Suppressor macrophage treated with lipopolysaccharide for 4 hours (primary cell): ENCODE results near the gene BRMS1L.

Experiments
- DNase-seq: peaks from one replicate; pipeline ENCODE4 v3.0.0-alpha.2; 2020

The BRMS1L gene

GRCh38 chr14:35875296-35875695 lies 49.2 kb downstream of the BRMS1L start:
- DNase-seq = no peak

DNA sequence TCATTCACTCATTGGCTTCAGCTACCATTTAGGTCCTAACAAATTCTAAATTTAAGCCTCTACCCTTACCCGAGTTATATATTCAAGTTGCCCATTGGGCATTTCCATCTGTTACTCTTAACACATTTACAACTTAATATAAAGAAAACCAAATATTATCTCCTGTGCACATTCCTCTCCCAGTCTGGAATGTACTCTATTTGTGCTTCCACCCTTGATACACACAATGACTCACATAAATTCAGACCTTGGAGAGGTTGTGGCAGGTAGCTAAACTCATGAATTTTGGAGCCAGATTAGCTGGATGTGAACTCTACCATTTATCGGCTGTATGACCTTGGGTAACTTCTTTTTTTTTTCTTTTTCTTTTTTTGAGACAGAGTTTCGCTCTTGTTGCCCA lies 51.1 kb downstream of the BRMS1L start:
- DNase-seq = no peak

- peak; percentile 81 for DNase-seq
Observed at GRCh38 chr14:35878272-35879150, 52.4 kb downstream of the BRMS1L start.

GRCh38 chr14:35879151-35879648 lies 53.1 kb downstream of the BRMS1L start:
- peak; percentile 66 for DNase-seq

DNA sequence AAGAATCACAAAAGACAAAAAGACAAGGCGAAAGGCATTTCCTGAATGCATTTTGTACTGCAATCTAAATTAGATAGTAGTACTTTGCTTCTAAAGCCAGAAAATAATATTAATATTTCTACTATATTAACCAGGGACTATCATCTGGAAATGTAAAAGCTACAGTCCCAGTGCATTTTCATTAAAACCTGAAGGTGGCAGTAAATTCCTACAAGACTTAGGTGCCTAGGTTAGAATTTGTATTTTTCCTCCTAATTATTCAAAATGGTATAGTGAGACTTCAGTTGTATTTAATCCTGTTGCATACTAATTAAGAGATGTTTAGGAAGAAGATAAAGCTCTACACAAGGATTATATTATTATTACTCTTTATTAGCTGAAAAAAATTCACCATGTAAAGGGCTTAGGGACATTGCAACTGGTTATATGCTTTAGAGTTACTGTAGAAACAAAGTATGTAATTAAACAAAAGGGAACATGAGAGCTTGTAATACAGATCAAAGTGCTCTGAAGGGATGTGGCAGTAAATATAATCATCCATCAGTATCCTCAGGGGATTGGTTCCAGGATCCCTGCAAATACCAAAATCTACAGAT lies 53.6 kb downstream of the BRMS1L start:
- DNase-seq = peak; percentile 34

DNA sequence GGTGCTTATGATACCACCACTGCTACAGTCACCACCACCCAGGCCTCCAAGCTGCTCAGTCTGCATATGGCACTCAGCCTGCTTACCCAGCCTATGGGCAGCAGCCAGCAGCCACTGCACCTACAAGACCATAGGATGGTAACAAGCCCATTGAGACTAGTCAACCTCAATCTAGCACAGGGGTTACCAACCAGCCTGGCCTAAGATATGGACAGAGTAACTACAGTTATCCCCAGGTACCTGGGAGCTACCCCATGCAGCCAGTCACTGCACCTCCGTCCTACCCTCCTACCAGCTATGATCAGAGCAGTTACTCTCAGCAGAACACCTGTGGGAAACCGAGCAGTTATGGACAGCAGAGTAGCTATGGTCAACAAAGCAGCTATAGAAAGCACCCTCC lies 55.1 kb downstream of the BRMS1L start:
- DNase-seq = no peak

DNA sequence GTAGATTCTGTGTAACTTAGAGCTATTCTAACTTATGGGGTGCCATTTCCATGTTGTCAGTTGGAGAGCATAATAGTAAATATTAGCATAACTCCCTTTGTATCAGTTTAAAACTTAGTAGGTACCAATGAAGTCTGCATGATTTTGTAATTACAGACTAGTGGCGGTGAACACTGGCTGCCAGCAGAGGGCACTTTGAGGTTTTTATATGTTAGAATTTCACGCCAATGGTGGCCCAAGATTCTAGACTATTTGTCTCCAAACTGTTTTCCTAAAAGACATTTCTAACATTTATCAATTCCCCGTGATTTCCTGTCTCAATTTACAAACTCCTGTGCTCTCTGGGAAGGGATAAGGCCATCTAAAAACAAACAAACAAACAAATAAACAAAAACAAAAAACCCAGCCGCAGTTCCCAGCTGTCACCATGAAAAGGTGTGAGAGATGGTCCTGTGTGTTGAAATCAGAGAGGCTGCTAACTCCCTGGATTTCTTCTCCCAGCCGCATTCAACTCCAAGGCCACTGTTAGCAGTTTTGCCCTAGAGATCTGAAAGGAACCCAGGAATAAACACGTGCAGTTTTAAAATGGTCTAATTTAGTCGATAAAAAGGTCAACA lies 57.6 kb downstream of the BRMS1L start:
- DNase-seq = peak; percentile 40

- no peak for DNase-seq
Observed at GRCh38 chr14:35890308-35890707, 64.2 kb downstream of the BRMS1L start.

DNA sequence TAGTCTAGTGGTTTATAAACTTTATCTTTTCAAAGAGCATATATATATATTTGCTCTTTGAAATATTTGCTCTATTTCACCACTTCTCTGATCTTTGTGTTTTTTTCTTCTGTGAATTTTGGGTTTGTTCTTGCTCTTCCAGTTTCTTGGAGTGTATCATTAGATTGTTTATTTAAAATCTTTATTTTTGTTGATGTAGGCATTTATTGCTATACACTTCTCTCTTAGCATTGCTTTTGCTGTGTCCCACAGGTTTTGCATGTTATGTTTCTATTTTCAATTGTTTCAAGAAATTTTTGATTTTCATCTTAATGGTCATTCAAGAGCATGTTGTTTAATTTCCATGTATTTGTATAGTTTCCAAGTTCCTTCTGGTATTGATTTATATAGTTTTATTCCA lies 69.1 kb downstream of the BRMS1L start:
- DNase-seq = no peak

GRCh38 chr14:35897616-35898111 lies 71.5 kb downstream of the BRMS1L start:
- no peak for DNase-seq

- DNase-seq = no peak
Observed at GRCh38 chr14:35898217-35898775, 72.2 kb downstream of the BRMS1L start.

DNA sequence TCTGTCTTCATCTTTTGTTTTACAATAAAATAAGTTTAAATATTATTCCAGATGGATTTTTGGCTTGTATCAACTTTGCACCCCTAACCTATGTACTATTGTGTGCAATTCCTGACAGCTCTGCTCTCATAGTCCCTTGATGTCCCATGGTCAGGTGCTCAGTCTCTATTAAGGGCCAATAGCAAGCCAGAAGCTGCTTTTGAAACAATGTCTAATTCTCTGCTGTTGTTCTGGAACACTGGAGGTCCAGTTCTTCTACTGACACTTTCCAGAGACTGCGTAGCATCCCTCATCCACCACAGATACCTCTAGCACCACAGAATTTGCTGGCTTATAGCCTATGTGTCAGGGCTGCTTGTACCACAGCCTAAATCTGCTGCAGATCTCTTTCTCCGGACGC lies 74.6 kb downstream of the BRMS1L start:
- DNase-seq = no peak

DNA sequence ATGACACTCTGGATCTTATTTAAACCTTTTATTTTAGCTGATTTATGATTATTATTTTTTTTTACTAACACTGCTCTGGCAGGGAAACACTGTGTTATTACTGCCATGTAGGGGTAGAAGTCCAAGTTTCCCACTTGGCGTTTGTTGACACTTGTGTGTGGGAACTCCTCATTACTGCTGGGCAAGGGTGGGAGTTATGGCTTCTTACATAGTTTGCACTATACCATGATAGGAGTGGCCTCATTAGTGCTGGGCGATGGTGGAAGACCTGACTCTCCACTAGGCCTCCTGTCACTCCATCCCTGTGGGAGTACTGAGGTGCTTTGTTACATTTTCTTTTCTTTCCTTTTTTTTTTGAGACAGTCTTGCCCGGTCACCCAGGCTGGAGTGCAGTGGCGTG lies 83.5 kb downstream of the BRMS1L start:
- DNase-seq = no peak

GRCh38 chr14:35910191-35910590 lies 84.1 kb downstream of the BRMS1L start:
- DNase-seq = no peak

- no peak for DNase-seq
Observed at GRCh38 chr14:35911097-35911496, 85.0 kb downstream of the BRMS1L start.

DNA sequence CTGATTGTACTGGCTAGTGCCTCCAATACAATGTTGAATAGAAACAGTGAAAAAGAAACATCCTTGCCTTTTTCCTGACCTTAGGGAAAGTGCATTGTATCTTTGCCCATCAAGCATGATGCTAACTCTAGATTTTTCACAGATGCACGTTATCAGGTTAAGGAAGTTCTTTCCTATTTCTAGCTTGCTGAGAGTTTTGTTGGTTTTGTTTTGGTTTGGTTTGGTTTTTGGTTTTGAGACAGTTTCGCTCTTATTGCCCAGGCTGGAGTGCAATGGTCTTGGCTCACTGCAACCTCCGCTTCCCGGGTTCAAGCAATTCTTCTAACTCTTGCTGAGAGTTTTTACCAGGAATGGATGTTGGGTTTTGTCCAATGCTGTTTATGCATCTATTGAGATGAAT lies 89.0 kb downstream of the BRMS1L start:
- DNase-seq = no peak

- DNase-seq = no peak
Observed at GRCh38 chr14:35915775-35916174, 89.6 kb downstream of the BRMS1L start.
